ENCODE data around the gene PIP4K2C.
A peak's percentile ranks its signal among the peaks of the same experiment; 100 is the strongest.

Gene PIP4K2C

DNA sequence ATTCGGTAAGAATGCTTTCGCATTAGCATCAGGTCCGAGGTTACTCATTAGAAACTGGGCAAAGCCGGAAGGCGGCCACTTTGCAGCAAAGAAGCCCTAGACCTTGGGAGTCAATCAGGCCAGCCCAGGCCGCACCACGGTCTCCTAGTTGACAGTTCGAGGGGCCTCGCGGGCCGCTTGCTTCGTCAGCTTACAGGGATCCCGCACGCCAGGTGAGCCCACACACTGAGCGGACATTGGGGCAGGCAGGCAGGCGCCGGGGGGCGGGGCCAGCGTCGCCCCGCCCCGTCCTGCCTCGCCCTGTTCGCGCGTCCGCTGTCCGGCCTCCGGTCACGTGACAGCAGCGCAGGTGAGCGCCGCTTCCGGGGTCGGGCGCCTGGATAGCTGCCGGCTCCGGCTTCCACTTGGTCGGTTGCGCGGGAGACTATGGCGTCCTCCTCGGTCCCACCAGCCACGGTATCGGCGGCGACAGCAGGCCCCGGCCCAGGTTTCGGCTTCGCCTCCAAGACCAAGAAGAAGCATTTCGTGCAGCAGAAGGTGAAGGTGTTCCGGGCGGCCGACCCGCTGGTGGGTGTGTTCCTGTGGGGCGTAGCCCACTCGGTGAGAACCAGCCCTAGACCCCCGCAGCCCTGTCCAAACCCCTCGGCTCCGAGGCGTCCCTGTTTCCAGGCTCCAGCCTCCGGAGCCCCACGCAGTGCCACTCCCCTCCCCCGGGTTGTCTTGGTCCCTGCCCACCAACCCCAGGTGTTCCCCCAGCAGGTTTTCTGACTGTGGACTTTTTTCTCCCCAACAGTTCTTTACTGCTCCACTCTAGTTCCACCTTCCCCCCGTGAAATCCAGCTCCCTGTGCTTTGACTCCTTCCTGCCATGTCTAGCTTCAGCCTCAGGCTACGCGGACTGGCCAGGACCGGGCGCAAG, at the start of gene PIP4K2C:
Gene PIP4K2C, plus strand, starts transcription at position 329 of the 918 bp plus-strand sequence. Its CDS starts 98 bp downstream, at position 427.
- peak; percentile 50 to 60 for DNase-seq (ENCODE audit: low read depth in 2 of 2)

DNA sequence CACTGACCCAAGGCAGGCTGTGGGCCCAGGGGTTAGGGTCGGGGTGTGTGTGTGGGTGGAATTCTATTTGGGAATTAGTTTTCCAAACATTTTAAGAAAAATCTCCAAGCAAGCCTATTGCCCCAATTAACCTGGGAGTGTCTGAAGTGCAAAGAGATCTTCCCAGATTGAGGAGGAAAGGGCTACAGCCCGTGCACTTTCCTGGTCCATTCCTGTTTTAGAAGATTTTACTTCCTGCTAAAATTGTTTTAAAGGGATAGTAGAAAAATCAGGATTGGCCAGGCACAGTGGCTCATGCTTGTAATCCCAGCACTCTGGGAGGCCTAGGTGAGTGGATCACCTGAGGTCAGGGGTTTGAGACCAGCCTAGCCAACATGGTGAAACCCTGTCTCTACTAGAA, 49.3 kb upstream of the PIP4K2C start:
- no peak for DNase-seq (ENCODE audit: low read depth in 2 of 2)

DNA sequence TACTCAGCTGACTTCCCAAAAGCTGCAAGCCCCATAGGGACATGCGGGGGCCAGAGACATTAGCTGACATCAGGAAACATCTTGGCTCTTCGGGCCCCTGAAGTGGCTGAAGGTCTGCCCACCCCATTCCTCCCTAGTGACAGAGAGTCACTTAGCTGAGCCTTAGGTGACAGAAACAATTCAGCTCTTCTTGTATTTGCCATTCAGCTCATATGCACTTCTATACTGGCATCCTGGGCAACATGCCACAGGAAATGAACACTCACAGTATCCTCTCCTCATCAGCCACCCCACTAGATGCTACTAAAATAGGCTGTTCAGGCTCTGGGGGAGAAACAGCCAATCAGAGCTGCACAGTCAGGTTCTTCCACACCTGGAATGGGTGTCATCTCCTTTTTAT, 47.4 kb upstream of the PIP4K2C start:
- DNase-seq (ENCODE audit: low read depth in 2 of 2), result no peak

DNA sequence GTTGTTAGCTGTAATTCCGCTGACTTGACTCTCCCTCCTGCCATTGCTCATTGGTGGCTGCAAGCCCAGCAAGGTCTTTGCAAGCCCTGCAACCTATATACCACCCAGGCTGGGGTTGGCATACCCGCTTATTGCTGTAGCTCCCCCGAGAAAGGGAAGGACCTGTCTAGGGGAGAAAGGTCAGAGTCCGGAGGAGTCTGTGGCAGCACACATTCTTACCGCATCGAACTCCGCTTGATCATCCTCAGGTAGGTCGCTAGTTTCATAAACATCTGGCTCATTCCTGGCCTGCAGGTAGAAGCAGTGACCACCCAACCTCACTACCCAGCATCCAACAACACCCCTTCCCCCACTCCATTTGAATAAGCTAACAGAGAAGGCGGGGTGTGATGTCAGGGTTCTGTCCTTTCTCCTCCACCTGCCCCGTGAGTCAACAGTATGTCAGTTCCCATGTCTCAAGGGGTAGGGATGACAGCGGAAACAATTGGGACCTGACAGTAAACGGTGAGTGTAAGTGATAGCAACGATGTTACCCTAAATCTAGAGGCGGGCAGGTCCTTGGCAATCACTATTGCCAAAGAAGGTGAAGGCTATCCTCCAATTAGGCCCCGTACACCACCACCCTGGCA, 45.1 kb upstream of the PIP4K2C start:
- DNase-seq (ENCODE audit: low read depth in 2 of 2), result no peak

DNA sequence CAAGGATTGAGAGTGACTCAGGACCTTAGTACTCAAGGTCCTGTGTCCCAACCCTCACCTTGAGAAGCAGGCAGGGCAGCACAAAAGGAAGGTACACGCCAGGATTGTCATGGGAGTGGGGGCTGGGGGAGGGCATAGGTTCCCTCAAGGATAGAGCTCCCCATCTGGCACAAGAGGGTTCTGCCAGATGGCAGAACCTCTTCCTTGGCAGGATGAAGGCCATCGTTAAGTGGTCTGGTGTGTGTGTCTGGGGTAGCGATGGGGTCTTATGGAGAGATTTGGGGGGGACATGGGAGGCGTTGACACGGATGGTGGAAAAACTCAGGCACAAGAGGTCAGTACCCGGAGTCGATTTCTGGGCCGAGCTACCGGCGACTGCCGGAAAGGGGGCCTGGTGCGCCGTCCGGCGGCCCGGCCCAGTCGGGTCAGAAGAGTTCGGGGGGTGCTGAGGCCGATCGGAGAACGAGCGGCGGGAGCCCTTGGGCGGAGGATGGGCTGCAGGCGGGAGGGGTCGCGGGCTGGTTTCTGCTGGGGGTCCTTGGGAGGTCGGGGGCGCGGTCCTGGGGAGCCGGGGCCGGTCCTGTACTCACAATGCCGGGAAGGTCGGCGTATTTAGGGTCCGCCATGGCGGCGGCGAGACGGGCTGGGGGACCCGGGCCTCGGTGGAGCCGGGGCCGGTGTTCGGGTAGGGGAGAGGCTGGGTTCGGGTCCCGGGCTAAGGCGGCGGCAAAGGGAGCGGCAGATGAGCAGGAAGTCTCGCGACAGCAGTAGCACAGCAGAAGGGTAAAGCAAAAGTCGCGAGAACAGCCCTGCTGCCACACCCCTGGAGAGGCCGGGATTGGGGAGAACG, 44.3 kb upstream of the PIP4K2C start, which contains the start of gene DCTN2:
Gene DCTN2, minus strand, starts transcription at position 755 of the 850 bp plus-strand sequence. Its CDS starts 129 bp downstream, at position 626.
- DNase-seq (ENCODE audit: low read depth in 2 of 2), result peak; percentile 74 to 81

DNA sequence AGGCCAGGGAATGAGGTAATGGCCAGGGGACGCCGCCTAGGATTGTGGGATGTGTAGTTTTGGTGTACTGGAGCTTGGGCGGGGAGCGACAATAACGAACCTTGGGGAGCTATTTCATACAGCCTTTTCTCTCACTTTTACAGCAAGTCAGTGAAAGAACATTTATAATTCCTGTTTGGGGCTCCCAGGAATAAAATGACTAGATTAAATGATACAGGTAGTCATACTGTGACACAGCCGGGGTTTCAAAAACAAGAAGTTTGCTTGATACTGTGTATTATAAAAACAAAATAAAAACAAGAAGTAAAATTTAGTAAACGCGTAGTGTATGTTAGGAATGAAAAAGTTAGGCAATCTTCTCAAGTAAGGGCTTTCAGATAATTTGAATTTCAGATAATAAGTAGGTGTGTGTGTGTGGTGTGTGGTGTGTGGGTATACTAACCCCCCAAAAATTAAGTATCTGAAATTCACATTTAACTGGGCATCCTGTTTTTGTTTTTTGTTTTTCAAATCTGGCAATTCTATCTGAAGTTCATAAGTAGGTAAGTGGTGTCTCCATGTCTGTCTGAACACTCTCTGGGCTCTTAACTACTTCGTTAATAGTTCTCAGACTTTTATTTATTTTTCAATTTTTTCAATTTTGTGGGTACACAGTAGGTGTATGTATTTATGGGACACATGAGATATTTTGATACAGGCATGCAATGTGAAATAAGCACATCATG, 43.5 kb upstream of the PIP4K2C start:
- DNase-seq (ENCODE audit: low read depth in 2 of 2), result no peak

DNA sequence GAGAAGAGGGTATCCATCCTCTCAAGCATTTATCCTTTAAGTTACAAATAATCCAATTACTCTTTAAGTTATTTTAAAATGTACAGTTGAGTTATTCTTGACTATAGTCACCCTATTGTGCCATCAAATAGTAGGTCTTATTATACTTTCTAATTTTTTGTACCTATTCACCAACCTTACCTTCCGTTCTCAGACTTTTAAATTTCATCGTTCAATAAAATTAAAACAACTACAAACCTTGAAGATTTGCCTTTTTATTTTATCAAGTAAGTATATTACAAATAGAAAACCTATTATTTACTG, 43.0 kb upstream of the PIP4K2C start:
- no peak for DNase-seq (ENCODE audit: low read depth in 2 of 2)

DNA sequence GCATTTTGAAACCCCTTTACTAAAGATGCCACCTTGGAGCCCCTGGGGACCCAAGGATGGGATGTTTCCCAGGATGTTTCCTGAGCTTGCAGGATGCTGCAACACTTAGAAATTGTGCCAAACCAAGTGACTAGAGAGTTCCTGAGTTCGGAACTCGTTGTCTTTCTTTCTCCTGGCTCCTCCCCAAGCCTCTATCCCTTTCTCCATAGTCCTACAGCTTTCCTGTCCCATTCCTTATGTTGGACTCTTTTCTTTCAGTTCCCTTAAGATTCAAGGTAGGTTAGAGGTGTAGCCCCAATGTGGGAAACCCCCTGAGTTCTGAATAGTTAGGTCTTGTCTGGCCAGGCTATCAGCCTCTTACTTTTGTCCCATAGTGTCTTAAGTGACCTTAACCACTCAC, 42.5 kb upstream of the PIP4K2C start:
- no peak for DNase-seq (ENCODE audit: low read depth in 2 of 2)

DNA sequence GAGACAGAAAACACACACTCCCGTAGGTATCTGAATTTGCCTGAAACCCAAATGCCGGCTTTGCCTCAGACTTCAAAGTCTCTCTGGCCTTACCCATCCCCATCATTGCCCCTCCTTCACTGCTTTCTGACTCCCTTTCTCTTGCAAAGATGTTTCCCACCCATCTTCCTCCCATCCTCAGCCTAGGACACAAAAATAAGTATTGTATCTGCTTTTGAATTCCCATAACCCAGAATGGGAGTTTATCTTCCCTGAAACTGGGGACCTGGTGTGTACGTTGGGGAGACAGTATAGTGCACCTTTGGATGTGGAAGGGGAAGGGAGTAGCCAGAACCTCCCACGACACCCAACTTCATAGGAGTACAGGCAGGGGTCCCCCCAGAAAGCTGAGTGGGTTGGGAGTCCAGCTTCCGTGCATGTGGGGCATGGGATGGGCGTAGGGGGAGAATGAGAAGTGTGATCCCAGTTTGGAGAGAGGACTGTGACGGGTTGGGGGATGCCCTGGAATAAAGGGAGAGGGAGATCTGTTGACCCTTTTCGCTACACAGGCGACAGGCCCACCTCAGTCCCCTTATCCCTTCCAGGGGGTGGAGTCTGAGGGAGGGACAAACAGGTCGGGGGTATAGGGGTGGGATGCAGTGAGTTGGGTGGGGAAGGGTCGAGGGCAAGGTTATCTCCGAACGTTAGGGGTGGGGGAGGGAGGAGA, 41.6 kb upstream of the PIP4K2C start:
- DNase-seq (ENCODE audit: low read depth in 2 of 2), result no peak

DNA sequence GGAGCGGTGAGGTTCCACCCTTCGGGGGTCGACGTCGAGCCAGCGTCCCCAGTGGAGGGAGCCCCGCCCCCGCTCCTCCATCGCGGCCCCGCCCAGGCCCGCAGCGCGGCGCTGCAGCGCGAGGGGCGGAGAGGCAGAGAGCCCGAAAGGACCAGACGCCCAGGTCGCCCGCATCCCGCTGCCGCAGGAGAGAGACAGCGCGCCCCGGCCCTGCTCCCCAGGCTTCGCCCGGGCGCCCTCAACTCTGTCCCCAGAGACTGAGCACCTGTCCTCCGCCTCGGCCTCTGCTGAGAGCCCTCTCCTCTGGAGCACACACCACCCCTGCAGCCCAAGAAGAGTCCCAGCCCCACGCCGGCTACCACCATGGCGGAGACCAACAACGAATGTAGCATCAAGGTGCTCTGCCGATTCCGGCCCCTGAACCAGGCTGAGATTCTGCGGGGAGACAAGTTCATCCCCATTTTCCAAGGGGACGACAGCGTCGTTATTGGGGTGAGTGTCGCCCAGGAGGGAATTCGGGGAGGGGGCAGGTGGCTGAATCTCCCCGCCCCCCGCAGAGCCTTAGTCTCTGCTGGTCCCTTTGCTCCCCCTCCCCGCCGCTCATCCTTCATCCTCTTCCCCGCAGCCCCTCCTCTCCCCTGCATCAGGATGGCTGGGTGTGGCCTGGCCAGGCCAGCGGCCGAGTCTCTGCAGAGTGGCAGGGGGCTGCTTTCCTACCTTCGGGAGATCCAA, 40.9 kb upstream of the PIP4K2C start, which contains the start of gene KIF5A:
Gene KIF5A, plus strand, starts transcription at position 136 of the 732 bp plus-strand sequence. Its CDS starts 228 bp downstream, at position 364.
- DNase-seq (ENCODE audit: low read depth in 2 of 2), result peak; percentile 13 to 29

DNA sequence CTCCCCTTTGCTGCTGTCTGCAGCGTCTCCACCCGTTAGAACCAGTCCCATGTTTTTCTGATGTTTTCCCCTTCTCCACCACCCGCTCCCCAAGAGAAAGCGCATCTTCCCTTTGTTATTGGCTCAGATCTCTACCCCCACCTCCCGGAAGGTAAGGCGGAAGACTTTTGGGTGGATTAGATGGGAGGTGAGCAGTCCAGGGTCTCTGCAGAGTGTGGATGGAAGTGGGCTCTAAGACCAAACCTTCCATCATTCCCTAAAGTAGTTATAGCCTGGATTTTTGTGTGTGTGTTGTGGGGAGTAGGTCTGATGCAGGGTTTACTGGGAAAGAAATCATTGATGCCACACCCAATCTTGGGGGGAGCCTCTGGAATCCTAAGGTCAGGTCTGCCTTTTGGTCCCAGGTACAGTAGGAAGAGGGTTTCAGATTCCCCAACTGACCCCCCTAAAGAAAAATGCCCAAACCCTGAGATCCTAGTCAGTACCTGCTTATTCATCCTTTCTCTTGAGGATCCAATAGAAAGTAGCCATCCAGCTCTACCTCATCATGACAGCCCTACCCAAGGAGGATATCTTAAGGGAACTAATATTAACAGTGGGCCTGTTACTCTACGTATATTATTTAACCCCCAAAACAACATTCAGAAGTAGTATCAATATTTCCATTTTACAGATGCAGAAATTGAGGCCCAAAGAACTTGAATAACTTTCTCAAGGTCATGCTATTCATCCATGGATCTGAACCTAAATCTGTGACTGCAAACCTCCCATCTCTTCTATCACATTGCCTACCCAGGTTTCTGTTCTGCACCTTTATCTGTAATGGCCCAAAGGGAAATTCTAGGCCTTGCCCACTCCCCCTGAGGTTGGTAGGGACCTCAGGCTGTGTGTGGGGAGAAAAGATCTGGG, 40.1 kb upstream of the PIP4K2C start:
- no peak for DNase-seq (ENCODE audit: low read depth in 2 of 2)

DNA sequence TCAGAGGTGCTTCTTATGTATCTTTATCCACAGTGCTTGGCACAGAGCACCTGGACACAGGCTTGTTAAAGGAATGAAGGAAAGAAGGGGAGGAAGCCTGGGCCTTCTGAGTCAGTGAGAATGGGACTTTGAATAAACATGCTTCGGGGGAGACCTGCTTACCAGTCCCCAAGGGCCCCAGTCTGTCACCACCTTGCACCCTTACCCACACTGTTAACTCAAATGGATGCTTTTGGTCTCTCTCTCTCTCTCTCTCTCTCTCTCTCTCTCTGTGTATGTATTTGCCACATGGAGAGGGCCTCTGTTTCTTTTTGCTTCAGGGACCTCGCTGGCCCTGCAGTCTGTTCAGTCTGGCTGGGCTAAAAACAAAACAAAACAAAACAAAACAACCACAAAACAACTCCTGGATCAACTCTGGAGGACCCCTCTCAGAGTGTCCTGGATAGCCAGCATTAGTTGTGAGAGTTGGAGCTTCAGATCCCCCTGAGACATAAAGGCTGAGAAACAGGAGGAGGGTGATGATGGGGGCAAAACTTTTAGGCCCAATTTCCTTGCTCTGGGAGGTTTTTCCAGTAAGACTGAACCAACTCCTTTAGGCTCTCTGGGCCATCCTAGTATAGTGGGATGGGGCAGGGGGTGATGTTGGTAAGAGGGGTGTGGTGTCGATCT, 39.2 kb upstream of the PIP4K2C start:
- no peak for DNase-seq (ENCODE audit: low read depth in 2 of 2)

DNA sequence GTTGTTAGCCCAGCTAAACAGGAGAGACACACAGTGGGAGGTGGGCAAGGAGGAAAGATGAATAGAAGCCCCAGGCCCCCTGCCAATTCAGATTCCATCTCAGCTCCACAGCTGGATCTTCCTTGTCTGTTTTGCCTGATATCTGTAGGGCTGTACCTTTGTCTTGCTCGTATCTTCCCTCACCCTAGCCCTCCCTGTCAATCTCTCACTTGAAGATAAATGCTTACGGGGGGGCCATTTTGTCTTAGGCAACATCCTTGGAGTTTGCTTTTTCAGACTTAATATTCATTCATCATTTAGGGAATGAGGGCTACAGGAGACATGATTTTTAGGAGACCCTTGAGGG, 38.7 kb upstream of the PIP4K2C start:
- no peak for DNase-seq (ENCODE audit: low read depth in 2 of 2)

DNA sequence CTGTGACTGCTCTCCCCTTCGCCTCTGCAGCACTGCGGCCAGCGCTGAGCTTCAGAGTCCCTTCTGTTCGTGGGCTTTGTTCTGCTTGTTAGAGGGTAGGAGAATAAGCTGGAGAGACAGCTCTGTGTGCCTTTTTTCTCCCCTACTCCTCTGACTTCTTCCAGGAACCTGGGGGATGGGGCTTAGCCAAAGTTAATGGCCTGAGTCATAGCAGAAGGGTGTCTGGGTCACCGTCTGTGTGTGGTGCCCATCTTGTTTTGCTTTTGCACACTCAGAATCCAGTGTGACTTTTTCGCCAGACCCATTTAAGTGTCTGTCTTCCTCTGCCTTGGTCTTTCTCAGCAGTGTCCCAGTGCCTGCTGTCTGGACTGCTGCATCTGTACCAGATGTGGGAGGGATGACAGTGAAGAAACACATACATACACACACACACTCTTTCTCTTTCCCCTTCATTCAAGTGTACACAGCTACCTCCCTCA, 38.1 kb upstream of the PIP4K2C start:
- no peak for DNase-seq (ENCODE audit: low read depth in 2 of 2)

DNA sequence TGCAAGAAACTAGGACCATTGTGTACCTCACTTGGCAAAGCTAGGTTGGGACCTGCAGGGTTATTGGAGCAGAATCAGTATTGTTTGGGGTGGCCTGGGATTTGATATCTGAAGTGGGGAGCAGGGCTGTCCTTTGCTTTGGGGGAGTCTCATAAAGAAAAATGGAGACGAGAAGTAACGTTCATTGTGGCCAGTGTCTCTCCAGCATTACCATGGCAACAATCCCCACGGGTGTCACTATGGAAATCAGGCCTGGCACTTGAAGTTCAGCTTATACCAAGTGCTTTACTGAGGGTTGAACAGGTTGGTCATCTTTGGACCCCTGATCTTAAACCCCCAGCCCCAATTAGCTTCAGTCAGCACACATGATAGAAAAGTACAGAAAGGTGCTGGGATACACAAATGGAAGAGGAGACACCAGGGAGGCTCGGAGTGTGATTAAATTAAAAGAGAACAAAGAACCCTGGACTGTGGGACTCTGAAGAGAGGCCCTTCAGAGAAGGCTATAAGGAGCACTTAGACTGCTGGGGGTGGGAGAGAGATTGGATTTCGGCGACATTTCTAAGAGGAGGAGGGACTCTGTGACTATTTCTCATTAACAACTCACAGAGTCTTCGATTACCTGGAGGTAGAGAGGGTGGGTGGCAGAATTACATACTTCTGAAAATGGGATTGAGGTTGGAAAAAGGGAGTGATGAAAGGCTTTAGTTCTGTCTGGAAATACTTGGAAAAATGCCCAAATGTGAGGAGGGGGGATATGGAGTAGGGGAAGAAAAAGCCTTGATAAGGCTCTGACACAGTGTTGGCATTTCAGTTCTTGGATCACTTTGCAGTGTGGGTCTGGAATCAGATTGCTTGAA, 37.4 kb upstream of the PIP4K2C start:
- DNase-seq (ENCODE audit: low read depth in 2 of 2), result no peak

DNA sequence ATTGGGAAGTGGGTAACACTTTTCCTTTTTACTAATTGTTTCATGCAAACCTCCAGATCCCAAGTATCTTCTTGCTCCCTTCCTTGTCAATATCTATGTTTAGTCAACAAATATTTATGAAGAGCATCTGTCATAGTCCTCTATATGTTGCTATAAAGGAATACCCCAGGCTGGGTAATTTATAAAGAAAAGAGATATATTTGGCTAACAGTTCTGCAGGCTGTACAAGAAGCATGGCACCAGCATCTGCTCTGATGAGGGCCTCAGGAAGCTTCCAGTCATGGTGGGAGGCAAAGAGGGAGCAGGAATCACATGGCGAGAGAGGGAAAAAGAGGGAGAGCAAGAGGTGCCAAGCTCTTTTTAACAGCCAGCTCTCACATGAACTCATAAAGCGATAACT, 36.5 kb upstream of the PIP4K2C start:
- no peak for DNase-seq (ENCODE audit: low read depth in 2 of 2)

DNA sequence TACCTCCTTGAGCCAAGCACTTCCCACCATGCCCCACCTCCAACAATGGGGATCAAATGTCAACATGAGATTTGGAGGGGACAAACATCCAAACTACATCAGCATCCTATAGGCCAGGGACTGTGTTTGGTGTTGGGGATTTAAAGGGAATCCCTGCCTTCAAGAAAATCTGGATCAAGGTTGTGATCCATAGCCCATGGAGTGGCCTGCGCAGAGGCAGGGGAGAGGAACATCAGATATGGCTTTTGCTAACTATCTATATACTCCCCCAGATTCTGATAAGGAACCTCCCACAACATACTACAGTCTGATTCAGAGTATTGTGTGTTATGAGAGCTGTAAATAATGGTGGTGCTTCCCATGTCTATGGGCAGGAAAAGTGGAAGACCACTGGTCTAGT, 36.1 kb upstream of the PIP4K2C start:
- no peak for DNase-seq (ENCODE audit: low read depth in 2 of 2)

DNA sequence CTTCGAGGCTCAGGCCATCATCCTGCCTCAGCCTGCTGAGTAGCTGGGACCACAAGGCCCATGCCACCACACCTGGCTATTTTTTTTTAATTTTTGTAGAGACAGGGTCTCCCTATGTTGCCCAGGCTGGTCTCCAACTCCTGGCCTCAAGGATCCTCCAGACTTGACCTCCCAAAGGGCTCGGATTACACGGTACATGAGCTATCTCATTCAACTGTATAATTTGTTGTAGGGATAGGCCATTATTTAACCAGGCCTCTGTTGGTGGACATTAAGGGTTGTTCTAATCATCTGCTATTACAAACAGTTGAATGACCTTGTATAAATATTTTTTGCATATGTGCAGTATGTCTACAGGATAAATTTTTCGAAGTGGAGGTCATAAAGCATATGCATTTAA, 32.1 kb upstream of the PIP4K2C start:
- DNase-seq (ENCODE audit: low read depth in 2 of 2), result no peak
